ENCODE measurements around the gene SHISA5.

The SHISA5 gene

DNA sequence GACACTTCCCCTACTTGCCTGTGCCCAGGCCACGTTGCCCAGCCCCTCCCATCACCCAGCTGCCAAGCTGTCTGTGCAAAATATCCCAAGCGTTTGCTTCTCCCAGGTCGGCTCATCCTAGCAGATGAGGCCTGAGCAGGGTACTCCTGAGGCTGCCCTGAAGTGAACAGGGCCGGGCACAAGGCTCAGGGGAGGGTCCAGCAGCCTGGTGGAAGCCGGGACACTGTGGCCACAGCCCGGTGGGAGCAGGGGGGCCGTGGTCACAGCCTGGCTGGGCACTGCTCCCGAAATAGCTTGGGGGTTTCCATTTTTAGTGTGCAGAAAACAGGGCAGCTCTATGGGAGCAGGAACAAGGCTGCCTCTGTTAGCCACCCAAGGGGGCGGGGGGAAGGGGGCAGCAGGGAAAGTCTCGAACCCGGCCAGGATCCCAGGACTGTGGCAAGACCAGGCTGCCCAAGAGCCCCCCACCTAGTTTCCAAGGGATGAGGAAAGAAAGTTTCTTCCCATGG lies 77.5 kb downstream of the SHISA5 start:
- peak; percentile 81 to 98 (median 93) for DNase-seq
- intact Hi-C loops (cut with DNase I): no loop called here

- DNase-seq: peak; percentile 33 to 91 (median 71)
- intact Hi-C loops (cut with DNase I): no loop called here
Observed at GRCh38 chr3:48425281-48425812, 78.6 kb downstream of the SHISA5 start.

- DNase-seq: peak in 29 of 42 donors; percentile 18 to 76 (median 50)
Observed at GRCh38 chr3:48423883-48424695, 79.9 kb downstream of the SHISA5 start.

DNA sequence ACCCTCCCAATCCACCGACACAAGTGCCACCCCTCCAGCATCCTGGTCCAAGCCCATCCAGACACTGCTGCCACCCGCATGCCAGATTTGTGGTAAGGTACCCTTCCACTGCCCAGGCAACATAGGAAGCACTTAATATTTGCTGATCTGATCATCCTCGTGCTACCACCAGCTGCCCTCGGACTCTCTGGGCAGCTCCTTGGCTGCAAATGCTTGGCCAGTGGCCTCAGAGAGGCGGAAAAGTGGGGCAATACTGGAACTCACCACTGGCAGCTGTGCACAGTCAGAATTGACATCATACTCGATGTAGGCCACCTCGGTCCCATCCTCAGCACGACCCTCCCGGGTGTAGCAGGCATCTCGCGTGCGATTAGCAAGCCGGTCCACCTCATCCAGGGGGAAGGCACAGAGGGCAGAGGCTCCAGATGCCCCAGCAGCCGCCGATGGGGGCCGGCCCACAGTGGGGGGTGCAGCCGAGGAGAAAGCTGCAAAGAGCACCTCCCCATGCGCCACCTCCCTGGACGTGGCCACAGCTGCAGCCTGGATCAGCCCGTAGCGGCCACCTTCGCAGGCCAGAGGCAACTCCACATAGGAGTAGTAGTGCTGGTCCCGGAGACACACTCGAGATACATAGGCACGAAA lies 80.6 kb downstream of the SHISA5 start:
- DNase-seq: peak in 35 of 42 donors; percentile 25 to 86 (median 58)
- intact Hi-C loops (cut with DNase I): no loop called here

More at GRCh38 chr3:48423883-48424695, 79.9 kb downstream of the SHISA5 start:
- intact Hi-C loops (cut with DNase I): no loop called here

DNA sequence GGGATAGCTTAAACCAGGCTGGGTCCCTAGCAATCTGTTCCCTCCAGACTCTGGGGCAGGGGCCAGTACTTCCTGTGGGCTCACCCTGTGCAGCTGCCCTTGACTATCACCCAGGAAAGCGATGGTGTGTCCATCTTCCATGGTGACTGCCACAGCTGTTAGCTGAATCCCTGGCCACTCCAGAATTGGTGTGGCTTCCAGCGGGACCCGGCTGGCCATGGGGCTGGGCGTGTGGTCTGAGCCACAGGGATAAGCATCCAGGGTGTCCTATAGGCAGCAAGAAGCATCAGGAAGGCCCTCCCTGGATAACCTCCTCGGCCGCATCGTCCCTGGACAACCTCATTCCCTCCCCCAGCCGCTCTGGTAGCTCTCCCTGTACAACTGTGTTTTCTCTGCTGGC lies 81.3 kb downstream of the SHISA5 start:
- intact Hi-C loops (cut with DNase I): no loop called here
- DNase-seq: no peak

DNA sequence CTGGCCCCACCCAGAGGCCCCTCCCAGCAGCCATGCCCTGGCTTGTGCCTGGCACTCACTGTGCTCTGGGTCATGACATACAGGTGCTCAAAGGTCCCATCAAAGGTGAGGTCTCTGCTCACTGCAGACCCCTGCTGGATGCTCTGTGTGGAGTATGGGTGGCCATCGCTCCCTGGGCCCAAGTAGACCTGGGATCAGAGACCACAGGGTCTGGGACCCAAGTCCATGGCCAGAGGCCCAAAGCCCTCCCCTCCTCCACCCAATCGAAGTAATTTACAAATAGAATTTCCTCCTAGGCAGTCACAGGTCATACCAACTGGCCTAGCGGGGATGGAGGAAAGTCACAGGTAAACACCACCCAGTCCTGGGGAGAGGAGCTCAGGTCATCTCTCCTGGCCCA lies 81.7 kb downstream of the SHISA5 start:
- DNase-seq: no peak
- intact Hi-C loops (cut with DNase I): no loop called here

DNA sequence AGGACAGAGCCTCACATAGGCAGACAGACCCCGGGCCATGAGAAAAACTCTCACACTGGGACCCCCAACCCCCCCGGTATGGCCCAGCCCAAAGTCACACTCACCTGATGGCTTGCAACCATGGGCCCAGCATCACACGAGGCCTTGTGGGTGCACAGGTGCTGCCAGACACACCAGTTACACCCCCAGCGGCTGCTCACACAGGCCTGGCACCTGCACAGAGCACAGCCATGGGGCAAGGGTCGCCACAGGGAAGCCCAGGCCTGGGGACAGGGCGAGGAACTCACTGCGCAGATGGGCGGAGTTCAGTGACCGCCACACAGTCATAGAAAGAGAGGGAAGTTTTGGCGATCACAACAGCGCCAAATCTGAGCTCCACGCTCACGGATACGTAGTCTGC lies 83.4 kb downstream of the SHISA5 start:
- no peak for DNase-seq
- intact Hi-C loops (cut with DNase I): no loop called here

GRCh38 chr3:48419597-48419996 lies 84.4 kb downstream of the SHISA5 start:
- DNase-seq: no peak
- intact Hi-C loops (cut with DNase I): no loop called here

- intact Hi-C loops (cut with DNase I): no loop called here
Observed at GRCh38 chr3:48419149-48419548, 84.8 kb downstream of the SHISA5 start.

GRCh38 chr3:48418651-48419050 lies 85.3 kb downstream of the SHISA5 start:
- intact Hi-C loops (cut with DNase I): no loop called here
- no peak for DNase-seq

More at GRCh38 chr3:48419149-48419548, 84.8 kb downstream of the SHISA5 start:
- no peak for DNase-seq

- intact Hi-C loops (cut with DNase I): no loop called here
Observed at GRCh38 chr3:48418140-48418539, 85.8 kb downstream of the SHISA5 start.

More at GRCh38 chr3:48418140-48418539, 85.8 kb downstream of the SHISA5 start:
- no peak for DNase-seq
